BJ (cell line): Measurements from ENCODE around the gene ABCG1. TPM values are rescaled to one million over a fixed set of nuclear protein-coding genes. Genes with fewer than 3 reads are reported as not detected.

ENCODE experiments used
- CTCF ChIA-PET: fragments of 350-600 bp; formaldehyde crosslinking; extraction: SDS; loops from one replicate; lab custom pipeline; 2021; ENCODE audit warnings: antibody characterized with exemption, inconsistent platforms; lab: Yijun Ruan, JAX
- POLR2A ChIA-PET: fragments of 300-600 bp; sonication (Branson Sonifier 250); formaldehyde crosslinking; extraction: SDS; loops from one replicate; lab custom pipeline; 2021; ENCODE audit warnings: antibody characterized with exemption; lab: Charles Lee
- DNase-seq: peaks from one replicate; pipeline ENCODE4 v3.0.0-alpha.2; 2011; ENCODE audit warnings: low read depth
- H3K27me3 ChIP-seq: 2 replicates; pipeline ENCODE4 v1.6.0; 2011; ENCODE audit warnings: low read length; ENCODE audit not compliant: control insufficient read depth, insufficient read depth
- H3K36me3 ChIP-seq: 2 replicates; pipeline ENCODE4 v1.5.1; 2011; ENCODE audit warnings: low read length; ENCODE audit not compliant: control insufficient read depth, insufficient read depth
- H3K4me3 ChIP-seq: 2 replicates; pipeline ENCODE4 v1.5.1; 2011; ENCODE audit warnings: low read depth, mild to moderate bottlenecking, control low read depth, low read length
- CTCF ChIP-seq: IDR thresholded peaks from 2 replicates; pipeline ENCODE4 v1.5.1; 2011; ENCODE audit warnings: low read depth, mild to moderate bottlenecking, control low read depth, inconsistent platforms, low read length, moderate library complexity; ENCODE audit not compliant: insufficient read depth
- polyA plus RNA-seq: library from polyadenylated mRNA; depleted of rRNA; stranded (reverse); fragments of >200 nt; gene quantifications from 2 replicates; pipeline ENCODE4 v1.2.3, GENCODE V29; 2011

Gene ABCG1
- polyA plus RNA-seq, 1 experiment, result 0.29 TPM

GRCh38 chr21:42235593-42235992 lies 16.7 kb downstream of the ABCG1 start:
- no peaks in the 10 kb centered on the region for H3K36me3 ChIP-seq
- DNase-seq, result no peak
- H3K4me3 ChIP-seq, result no peak overlapping the region
- TF ChIP-seq CTCF, result no peak
- peaks cover 18% of the 10 kb centered on the region for H3K27me3 ChIP-seq
- ChIA-PET POLR2A (no interaction called here), CTCF (interaction anchor here (0.8 kb wide), 1 partner anchor 90 kb away, joined by 3 read pairs; no protein-coding TSS in a partner anchor)

GRCh38 chr21:42236014-42236413 lies 17.1 kb downstream of the ABCG1 start:
- TF ChIP-seq CTCF, result no peak
- H3K27me3 ChIP-seq, result peaks cover 16% of the 10 kb centered on the region
- H3K4me3 ChIP-seq, result no peak overlapping the region
- POLR2A ChIA-PET, result no interaction called here
- CTCF ChIA-PET, result no interaction called here
- H3K36me3 ChIP-seq, result no peaks in the 10 kb centered on the region
- no peak for DNase-seq

GRCh38 chr21:42236693-42237092 lies 17.8 kb downstream of the ABCG1 start:
- Histone ChIP-seq H3K36me3 (no peaks in the 10 kb centered on the region), H3K27me3 (peaks cover 15% of the 10 kb centered on the region), H3K4me3 (no peak overlapping the region)
- ChIA-PET CTCF (interaction anchor here (1.8 kb wide), 1 partner anchor 10 kb away, joined by 4 read pairs; no protein-coding TSS in a partner anchor), POLR2A (no interaction called here)
- no peak for DNase-seq
- TF ChIP-seq CTCF, result no peak

GRCh38 chr21:42237161-42237560 lies 18.2 kb downstream of the ABCG1 start:
- ChIA-PET POLR2A (no interaction called here), CTCF (interaction anchor here (1.8 kb wide), 1 partner anchor 9 kb away, joined by 4 read pairs; no protein-coding TSS in a partner anchor)
- Histone ChIP-seq H3K27me3 (peaks cover 13% of the 10 kb centered on the region), H3K4me3 (no peak overlapping the region), H3K36me3 (no peaks in the 10 kb centered on the region)
- DNase-seq, result no peak
- no peak for TF ChIP-seq CTCF

GRCh38 chr21:42237577-42237976 lies 18.6 kb downstream of the ABCG1 start:
- no peak overlapping the region for H3K4me3 ChIP-seq
- H3K36me3 ChIP-seq, result no peaks in the 10 kb centered on the region
- ChIA-PET POLR2A (no interaction called here), CTCF (interaction anchor here (1.8 to 2.2 kb wide), 2 partner anchors 9 to 21 kb away, joined by 4 to 13 read pairs; no protein-coding TSS in a partner anchor)
- no peak for DNase-seq
- H3K27me3 ChIP-seq, result peaks cover 10% of the 10 kb centered on the region
- no peak for TF ChIP-seq CTCF
